Astrocyte (in vitro differentiated cells and primary cell): ENCODE data around the gene LIME1. TPM values are rescaled to one million over a fixed set of nuclear protein-coding genes. Genes with fewer than 3 reads are reported as not detected.

Experiments used
- DNase-seq: peaks from one replicate; pipeline ENCODE4 v3.0.0-alpha.2; 2010; ENCODE audit warnings: low read depth
- FAIRE-seq: peaks from 2 replicates; lab custom pipeline; 2011; peaks lifted over from hg19 to GRCh38; lab: Jason Lieb, UNC
- H2AFZ ChIP-seq: 2 replicates; pipeline ENCODE4 v1.6.0; 2012; ENCODE audit warnings: low read depth, low read length, inconsistent platforms
- H3K27ac ChIP-seq: 2 replicates; pipeline ENCODE4 v1.5.1; 2011; ENCODE audit warnings: low read depth, low read length, inconsistent platforms
- H3K27me3 ChIP-seq: 2 replicates; pipeline ENCODE4 v1.6.0; 2011; ENCODE audit warnings: low read length, inconsistent platforms; ENCODE audit not compliant: insufficient read depth
- H3K36me3 ChIP-seq: 2 replicates; pipeline ENCODE4 v1.5.1; 2011; ENCODE audit warnings: low read length, inconsistent platforms; ENCODE audit not compliant: insufficient read depth
- H3K4me1 ChIP-seq: 2 replicates; pipeline ENCODE4 v1.5.1; 2011; ENCODE audit warnings: low read length, inconsistent platforms; ENCODE audit not compliant: insufficient read depth
- H3K4me2 ChIP-seq: 2 replicates; pipeline ENCODE4 v1.6.0; 2012; ENCODE audit warnings: low read length, inconsistent platforms
- H3K4me3 ChIP-seq: 2 replicates; pipeline ENCODE4 v1.5.1; 2011; ENCODE audit warnings: low read depth, mild to moderate bottlenecking, low read length, inconsistent platforms; ENCODE audit not compliant: insufficient read depth
- H3K79me2 ChIP-seq: 2 replicates; pipeline ENCODE4 v1.6.0; 2012; ENCODE audit warnings: mild to moderate bottlenecking, low read length, inconsistent platforms; ENCODE audit not compliant: insufficient read depth
- H3K9ac ChIP-seq: 2 replicates; pipeline ENCODE4 v1.6.0; 2012; ENCODE audit warnings: mild to moderate bottlenecking, low read length, inconsistent platforms
- H3K9me3 ChIP-seq: 2 replicates; pipeline ENCODE4 v1.5.1; 2012; ENCODE audit warnings: low read depth, mild to moderate bottlenecking, low read length, inconsistent platforms; ENCODE audit not compliant: insufficient read depth
- H4K20me1 ChIP-seq: 2 replicates; pipeline ENCODE4 v1.6.0; 2012; ENCODE audit warnings: low read length, inconsistent platforms; ENCODE audit not compliant: insufficient read depth
- H3K27ac Mint-ChIP-seq: one replicate; pipeline ENCODE4 v1.8.0; 2021; ENCODE audit warnings: mild to moderate bottlenecking, mixed read lengths; ENCODE audit not compliant: unreplicated experiment
- H3K27me3 Mint-ChIP-seq: one replicate; pipeline ENCODE4 v1.8.0; 2021; ENCODE audit warnings: low read depth, mixed read lengths; ENCODE audit not compliant: unreplicated experiment
- H3K36me3 Mint-ChIP-seq: one replicate; pipeline ENCODE4 v1.8.0; 2021; ENCODE audit warnings: low read depth, mixed read lengths; ENCODE audit not compliant: unreplicated experiment
- H3K4me1 Mint-ChIP-seq: one replicate; pipeline ENCODE4 v1.8.0; 2021; ENCODE audit warnings: low read depth, mixed read lengths; ENCODE audit not compliant: unreplicated experiment
- H3K4me3 Mint-ChIP-seq: one replicate; pipeline ENCODE4 v1.8.0; 2021; ENCODE audit warnings: mild to moderate bottlenecking, moderate library complexity, mixed read lengths; ENCODE audit not compliant: unreplicated experiment
- H3K9me3 Mint-ChIP-seq: one replicate; pipeline ENCODE4 v1.8.0; 2021; ENCODE audit warnings: mild to moderate bottlenecking, mixed read lengths; ENCODE audit not compliant: unreplicated experiment
- EZH2 ChIP-seq: IDR thresholded peaks from 2 replicates; pipeline ENCODE4 v1.6.1; 2012; ENCODE audit warnings: mild to moderate bottlenecking, low read length, inconsistent platforms; ENCODE audit not compliant: insufficient read depth
- total RNA-seq: library from RNA; stranded (reverse); gene quantifications from 2 replicates; pipeline ENCODE4 v1.2.1, GENCODE V29; 2021
- TF ChIP-seq, protein P1 (sequence below): IDR thresholded peaks from 2 replicates; pipeline ENCODE4 v1.5.1; 2011; ENCODE audit warnings: low read depth, mild to moderate bottlenecking, inconsistent platforms, low read length, moderate library complexity; ENCODE audit not compliant: insufficient read depth

Gene LIME1
- total RNA-seq, 1 donor from 2014 or later: 7.6 TPM

GRCh38 chr20:63748070-63748933 lies 11.8 kb downstream of the LIME1 start:
- H3K4me1 Mint-ChIP-seq: no peaks in the 10 kb centered on the region
- Histone ChIP-seq H3K36me3 (no peaks in the 10 kb centered on the region), H3K4me3 (no peak overlapping the region), H3K27ac (no peak overlapping the region), H3K4me1 (no peaks in the 10 kb centered on the region), H2AFZ (no peak overlapping the region), H4K20me1 (peaks cover 4% of the 10 kb centered on the region), H3K27me3 (no peaks in the 10 kb centered on the region), H3K4me2 (no peak overlapping the region), H3K9me3 (no peaks in the 10 kb centered on the region), H3K9ac (no peak overlapping the region), H3K79me2 (no peaks in the 10 kb centered on the region)
- no peak overlapping the region for H3K4me3 Mint-ChIP-seq
- DNase-seq (no peak), FAIRE-seq (no peak)
- no peak overlapping the region for H3K27ac Mint-ChIP-seq
- no peak for TF ChIP-seq EZH2
- TF ChIP-seq, protein P1, sequence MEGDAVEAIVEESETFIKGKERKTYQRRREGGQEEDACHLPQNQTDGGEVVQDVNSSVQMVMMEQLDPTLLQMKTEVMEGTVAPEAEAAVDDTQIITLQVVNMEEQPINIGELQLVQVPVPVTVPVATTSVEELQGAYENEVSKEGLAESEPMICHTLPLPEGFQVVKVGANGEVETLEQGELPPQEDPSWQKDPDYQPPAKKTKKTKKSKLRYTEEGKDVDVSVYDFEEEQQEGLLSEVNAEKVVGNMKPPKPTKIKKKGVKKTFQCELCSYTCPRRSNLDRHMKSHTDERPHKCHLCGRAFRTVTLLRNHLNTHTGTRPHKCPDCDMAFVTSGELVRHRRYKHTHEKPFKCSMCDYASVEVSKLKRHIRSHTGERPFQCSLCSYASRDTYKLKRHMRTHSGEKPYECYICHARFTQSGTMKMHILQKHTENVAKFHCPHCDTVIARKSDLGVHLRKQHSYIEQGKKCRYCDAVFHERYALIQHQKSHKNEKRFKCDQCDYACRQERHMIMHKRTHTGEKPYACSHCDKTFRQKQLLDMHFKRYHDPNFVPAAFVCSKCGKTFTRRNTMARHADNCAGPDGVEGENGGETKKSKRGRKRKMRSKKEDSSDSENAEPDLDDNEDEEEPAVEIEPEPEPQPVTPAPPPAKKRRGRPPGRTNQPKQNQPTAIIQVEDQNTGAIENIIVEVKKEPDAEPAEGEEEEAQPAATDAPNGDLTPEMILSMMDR: no peak
- H3K27me3 Mint-ChIP-seq: no peaks in the 10 kb centered on the region
- peaks cover 6% of the 10 kb centered on the region for H3K36me3 Mint-ChIP-seq
- H3K9me3 Mint-ChIP-seq: no peaks in the 10 kb centered on the region

DNA sequence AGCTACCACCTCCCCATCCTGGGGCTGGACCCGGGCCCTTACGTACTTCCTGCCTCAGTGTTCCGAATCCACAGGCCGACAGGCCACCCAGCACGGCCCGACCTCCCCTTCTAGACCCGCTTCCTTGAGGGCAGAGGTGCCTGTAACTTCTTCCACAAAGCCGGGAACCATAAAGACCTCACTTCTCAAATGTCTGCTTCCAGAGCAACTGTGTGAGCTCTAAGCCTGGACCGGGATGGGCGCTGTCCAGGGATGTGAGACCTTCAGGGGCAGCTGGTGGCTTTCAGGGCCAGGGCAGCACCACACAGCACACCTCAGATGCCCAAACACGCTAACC lies 12.4 kb downstream of the LIME1 start:
- no peaks in the 10 kb centered on the region for H3K9me3 ChIP-seq
- no peaks in the 10 kb centered on the region for H3K4me1 ChIP-seq
- TF ChIP-seq, protein P1: no peak
- no peak for TF ChIP-seq EZH2
- H3K4me2 ChIP-seq: no peak overlapping the region
- FAIRE-seq: no peak
- no peak overlapping the region for H3K9ac ChIP-seq
- H3K36me3 ChIP-seq: no peaks in the 10 kb centered on the region
- Mint-ChIP-seq H3K36me3 (peaks cover 6% of the 10 kb centered on the region), H3K27me3 (no peaks in the 10 kb centered on the region), H3K9me3 (no peaks in the 10 kb centered on the region), H3K4me1 (peaks cover 1% of the 10 kb centered on the region), H3K4me3 (no peak overlapping the region), H3K27ac (no peak overlapping the region)
- no peak overlapping the region for H3K4me3 ChIP-seq
- no peaks in the 10 kb centered on the region for H3K79me2 ChIP-seq
- H3K27me3 ChIP-seq: no peaks in the 10 kb centered on the region
- H3K27ac ChIP-seq: no peak overlapping the region
- DNase-seq: no peak
- no peak overlapping the region for H2AFZ ChIP-seq
- H4K20me1 ChIP-seq: peaks cover 3% of the 10 kb centered on the region
